Measurements from ENCODE around the gene SLC16A10. TPM values are rescaled to one million over a fixed set of nuclear protein-coding genes. Genes with fewer than 3 reads are reported as not detected.

The SLC16A10 gene
- total RNA-seq, 4 donors from 2014 or later: 0.45 to 5.3 (median 0.70) TPM

- no peaks in the 10 kb centered on the region for H3K27me3 ChIP-seq
- TF ChIP-seq EP300 (IDR thresholded peaks at IDR 0.05) (no peak), POLR2AphosphoS5 (IDR thresholded peaks at IDR 0.05) (no peak), POLR2A (IDR thresholded peaks at IDR 0.05; ENCODE audit: low read depth) (no peak)
- intact Hi-C loops (cut with DNase I): no loop called here
- peaks cover 0 to 6% (median 0%) of the 10 kb centered on the region in 4 donors for H3K9me3 ChIP-seq
- H3K27ac ChIP-seq (replicated peaks in 1 of 4): no peak overlapping the region
- no peaks in the 10 kb centered on the region for H3K4me1 ChIP-seq
- WGBS: 82% methylated on average over 1 of the region's 1 CpG
- H3K4me3 ChIP-seq: no peak overlapping the region
- no peaks in the 10 kb centered on the region for H3K36me3 ChIP-seq
- DNase-seq (ENCODE audit: extremely low spot score): no peak
Measured at GRCh38 chr6:111148110-111148509, 60.8 kb downstream of the SLC16A10 start.

GRCh38 chr6:111150577-111150976 lies 63.3 kb downstream of the SLC16A10 start:
- peaks cover 0 to 4% (median 0%) of the 10 kb centered on the region in 4 donors for H3K9me3 ChIP-seq
- H3K36me3 ChIP-seq: no peaks in the 10 kb centered on the region
- no peaks in the 10 kb centered on the region for H3K27me3 ChIP-seq
- TF ChIP-seq POLR2A (IDR thresholded peaks at IDR 0.05; ENCODE audit: low read depth) (no peak), POLR2AphosphoS5 (IDR thresholded peaks at IDR 0.05) (no peak), CTCF (IDR thresholded peaks at IDR 0.05) (no peak), EP300 (IDR thresholded peaks at IDR 0.05) (no peak)
- intact Hi-C loops (cut with DNase I): no loop called here
- H3K27ac ChIP-seq (replicated peaks in 1 of 4): no peak overlapping the region
- no peaks in the 10 kb centered on the region for H3K4me1 ChIP-seq
- H3K4me3 ChIP-seq: no peak overlapping the region
- no peak for DNase-seq (ENCODE audit: extremely low spot score)
- 50% methylated on average over 1 of the region's 1 CpG for WGBS

GRCh38 chr6:111154981-111155380 lies 67.7 kb downstream of the SLC16A10 start:
- 85% methylated on average over 4 of the region's 4 CpGs for WGBS
- intact Hi-C loops (cut with DNase I): no loop called here
- DNase-seq (ENCODE audit: extremely low spot score): no peak
- Histone ChIP-seq H3K4me1 (no peaks in the 10 kb centered on the region), H3K9me3 (no peaks in the 10 kb centered on the region), H3K4me3 (no peak overlapping the region), H3K27me3 (no peaks in the 10 kb centered on the region), H3K27ac (replicated peaks in 1 of 4) (no peak overlapping the region), H3K36me3 (no peaks in the 10 kb centered on the region)
- TF ChIP-seq POLR2A (IDR thresholded peaks at IDR 0.05; ENCODE audit: low read depth) (no peak), CTCF (IDR thresholded peaks at IDR 0.05) (no peak), EP300 (IDR thresholded peaks at IDR 0.05) (no peak), POLR2AphosphoS5 (IDR thresholded peaks at IDR 0.05) (no peak)

- TF ChIP-seq POLR2AphosphoS5 (IDR thresholded peaks at IDR 0.05) (no peak), POLR2A (IDR thresholded peaks at IDR 0.05; ENCODE audit: low read depth) (no peak)
- Histone ChIP-seq H3K9me3 (no peaks in the 10 kb centered on the region), H3K36me3 (no peaks in the 10 kb centered on the region), H3K27ac (replicated peaks in 1 of 4) (no peak overlapping the region), H3K4me3 (no peak overlapping the region), H3K4me1 (no peaks in the 10 kb centered on the region), H3K27me3 (no peaks in the 10 kb centered on the region)
- 89% methylated on average over 5 of the region's 5 CpGs for WGBS
- no peak for DNase-seq (ENCODE audit: extremely low spot score)
- intact Hi-C loops (cut with DNase I): no loop called here
Measured at GRCh38 chr6:111157412-111157811, 70.1 kb downstream of the SLC16A10 start.

GRCh38 chr6:111159633-111160032 lies 72.3 kb downstream of the SLC16A10 start:
- intact Hi-C loops (cut with DNase I): no loop called here
- DNase-seq (ENCODE audit: extremely low spot score): no peak
- Histone ChIP-seq H3K36me3 (no peaks in the 10 kb centered on the region), H3K4me3 (no peak overlapping the region), H3K27me3 (no peaks in the 10 kb centered on the region), H3K4me1 (no peaks in the 10 kb centered on the region), H3K9me3 (no peaks in the 10 kb centered on the region), H3K27ac (replicated peaks in 1 of 4) (no peak overlapping the region)
- TF ChIP-seq POLR2AphosphoS5 (IDR thresholded peaks at IDR 0.05): no peak

GRCh38 chr6:111161650-111162049 lies 74.3 kb downstream of the SLC16A10 start:
- no peak for DNase-seq (ENCODE audit: extremely low spot score)
- no peak overlapping the region for H3K4me3 ChIP-seq
- no peak for TF ChIP-seq POLR2AphosphoS5 (IDR thresholded peaks at IDR 0.05)
- TF ChIP-seq POLR2A (IDR thresholded peaks at IDR 0.05; ENCODE audit: low read depth): no peak
- no peak for TF ChIP-seq EP300 (IDR thresholded peaks at IDR 0.05)
- no peak for TF ChIP-seq CTCF (IDR thresholded peaks at IDR 0.05)
- H3K9me3 ChIP-seq: no peaks in the 10 kb centered on the region
- H3K36me3 ChIP-seq: no peaks in the 10 kb centered on the region
- H3K27me3 ChIP-seq: no peaks in the 10 kb centered on the region
- 80% methylated on average over 2 of the region's 2 CpGs for WGBS
- H3K27ac ChIP-seq (replicated peaks in 1 of 4): no peak overlapping the region
- intact Hi-C loops (cut with DNase I): no loop called here
- H3K4me1 ChIP-seq: no peaks in the 10 kb centered on the region
